ENCODE data around the gene TUBGCP3.

The TUBGCP3 gene

GRCh38 chr13:112469071-112469745 lies 118.7 kb downstream of the TUBGCP3 start:
- no peak for TF ChIP-seq CTCF (IDR thresholded peaks at IDR 0.05; ENCODE audit: insufficient read depth, missing control alignments)
- DNase-seq (ENCODE audit: insufficient read length, low spot score) (no peak), FAIRE-seq (no peak)

GRCh38 chr13:112468069-112468468 lies 119.9 kb downstream of the TUBGCP3 start:
- no peak for FAIRE-seq
- TF ChIP-seq CTCF (IDR thresholded peaks at IDR 0.05; ENCODE audit: insufficient read depth, missing control alignments): no peak
- DNase-seq (ENCODE audit: insufficient read length, low spot score): no peak

- TF ChIP-seq CTCF (IDR thresholded peaks at IDR 0.05; ENCODE audit: insufficient read depth, missing control alignments): no peak
- DNase-seq (ENCODE audit: insufficient read length, low spot score): no peak
- no peak for FAIRE-seq
Observed at GRCh38 chr13:112467236-112467635, 120.7 kb downstream of the TUBGCP3 start.

- no peak for FAIRE-seq
- no peak for TF ChIP-seq CTCF (IDR thresholded peaks at IDR 0.05; ENCODE audit: insufficient read depth, missing control alignments)
- DNase-seq (ENCODE audit: insufficient read length, low spot score): no peak
Observed at GRCh38 chr13:112466132-112467058, 121.6 kb downstream of the TUBGCP3 start.

- DNase-seq (ENCODE audit: insufficient read length, low spot score): no peak
- no peak for TF ChIP-seq CTCF (IDR thresholded peaks at IDR 0.05; ENCODE audit: insufficient read depth, missing control alignments)
- FAIRE-seq: no peak
Observed at GRCh38 chr13:112465251-112466131, 122.5 kb downstream of the TUBGCP3 start.

- no peak for TF ChIP-seq CTCF (IDR thresholded peaks at IDR 0.05; ENCODE audit: insufficient read depth, missing control alignments)
- FAIRE-seq (no peak), DNase-seq (ENCODE audit: insufficient read length, low spot score) (no peak)
Observed at GRCh38 chr13:112464720-112465119, 123.2 kb downstream of the TUBGCP3 start.
